ENCODE measurements around the gene COG5. TPM values are rescaled to one million over a fixed set of nuclear protein-coding genes. Genes with fewer than 3 reads are reported as not detected.

The COG5 gene
- total RNA-seq, 1 donor from 2014 or later: 40.8 TPM

- Histone ChIP-seq H3K4me1 (peaks cover 16% of the 10 kb centered on the region), H3K27me3 (ENCODE audit: low read depth) (no peaks in the 10 kb centered on the region), H3K9me3 (replicated peaks) (peaks cover 3% of the 10 kb centered on the region), H3K36me3 (no peaks in the 10 kb centered on the region), H3K27ac (replicated peaks) (no peak overlapping the region), H3K4me3 (no peak overlapping the region)
- intact Hi-C loops (cut with micrococcal nuclease): no loop called here
- TF ChIP-seq CTCF (IDR thresholded peaks at IDR 0.05; ENCODE audit: borderline replicate concordance): no peak
- no peak for DNase-seq
Measured at GRCh38 chr7:107442678-107443077, 121.0 kb downstream of the COG5 start.

GRCh38 chr7:107441581-107442422, 121.9 kb downstream of the COG5 start:
- H3K4me3 ChIP-seq: no peak overlapping the region
- H3K27ac ChIP-seq (replicated peaks): no peak overlapping the region
- no peak for TF ChIP-seq CTCF (IDR thresholded peaks at IDR 0.05; ENCODE audit: borderline replicate concordance)
- no peaks in the 10 kb centered on the region for H3K36me3 ChIP-seq
- H3K27me3 ChIP-seq (ENCODE audit: low read depth): no peaks in the 10 kb centered on the region
- DNase-seq: no peak
- intact Hi-C loops (cut with micrococcal nuclease): no loop called here
- peaks cover 16% of the 10 kb centered on the region for H3K4me1 ChIP-seq
- peaks cover 3% of the 10 kb centered on the region for H3K9me3 ChIP-seq (replicated peaks)

GRCh38 chr7:107439025-107439424, 124.7 kb downstream of the COG5 start:
- intact Hi-C loops (cut with micrococcal nuclease): no loop called here
- TF ChIP-seq CTCF (IDR thresholded peaks at IDR 0.05; ENCODE audit: borderline replicate concordance): no peak
- no peaks in the 10 kb centered on the region for H3K27me3 ChIP-seq (ENCODE audit: low read depth)

GRCh38 chr7:107435749-107436148, 128.0 kb downstream of the COG5 start:
- peaks cover 7% of the 10 kb centered on the region for H3K36me3 ChIP-seq
- H3K27ac ChIP-seq (replicated peaks): no peak overlapping the region
- H3K27me3 ChIP-seq (ENCODE audit: low read depth): no peaks in the 10 kb centered on the region
- intact Hi-C loops (cut with micrococcal nuclease): no loop called here
- peaks cover 18% of the 10 kb centered on the region for H3K9me3 ChIP-seq (replicated peaks)
- no peak overlapping the region for H3K4me3 ChIP-seq
- no peak for DNase-seq
- TF ChIP-seq CTCF (IDR thresholded peaks at IDR 0.05; ENCODE audit: borderline replicate concordance): no peak
- H3K4me1 ChIP-seq: no peaks in the 10 kb centered on the region

More at GRCh38 chr7:107439025-107439424, 124.7 kb downstream of the COG5 start:
- no peak for DNase-seq
- Histone ChIP-seq H3K36me3 (peaks cover 4% of the 10 kb centered on the region), H3K9me3 (replicated peaks) (peaks cover 10% of the 10 kb centered on the region), H3K27ac (replicated peaks) (no peak overlapping the region), H3K4me1 (peaks cover 16% of the 10 kb centered on the region), H3K4me3 (no peak overlapping the region)

GRCh38 chr7:107432261-107432660, 131.5 kb downstream of the COG5 start:
- Histone ChIP-seq H3K4me1 (peaks cover 7% of the 10 kb centered on the region), H3K9me3 (replicated peaks) (peaks cover 18% of the 10 kb centered on the region), H3K27ac (replicated peaks) (no peak overlapping the region), H3K4me3 (no peak overlapping the region), H3K27me3 (ENCODE audit: low read depth) (no peaks in the 10 kb centered on the region), H3K36me3 (peaks cover 7% of the 10 kb centered on the region)
- intact Hi-C loops (cut with micrococcal nuclease): no loop called here
- no peak for DNase-seq
- TF ChIP-seq CTCF (IDR thresholded peaks at IDR 0.05; ENCODE audit: borderline replicate concordance): no peak
